IPS-NIHi7 (cell line): ENCODE results near the gene COL15A1.

Source experiments
- DNase-seq: peaks from one replicate; pipeline ENCODE4 v3.0.0; 2012; ENCODE audit warnings: mixed read lengths; ENCODE audit errors: extremely low spot score

COL15A1 gene

GRCh38 chr9:99056886-99057664 lies 113.4 kb downstream of the COL15A1 start:
- no peak for DNase-seq

GRCh38 chr9:99057665-99058625 lies 114.2 kb downstream of the COL15A1 start:
- DNase-seq: no peak

- no peak for DNase-seq
Observed at GRCh38 chr9:99058964-99059921, 115.5 kb downstream of the COL15A1 start.

GRCh38 chr9:99060621-99061020 lies 116.9 kb downstream of the COL15A1 start:
- DNase-seq: no peak

- no peak for DNase-seq
Observed at GRCh38 chr9:99062549-99062948, 118.8 kb downstream of the COL15A1 start.

- no peak for DNase-seq
Observed at GRCh38 chr9:99063522-99063921, 119.8 kb downstream of the COL15A1 start.

GRCh38 chr9:99066571-99066970 lies 122.9 kb downstream of the COL15A1 start:
- no peak for DNase-seq

- DNase-seq: no peak
Observed at GRCh38 chr9:99069075-99069474, 125.4 kb downstream of the COL15A1 start.

GRCh38 chr9:99069546-99069945 lies 125.8 kb downstream of the COL15A1 start:
- no peak for DNase-seq

GRCh38 chr9:99070681-99071080 lies 127.0 kb downstream of the COL15A1 start:
- no peak for DNase-seq

GRCh38 chr9:99071313-99072039 lies 127.8 kb downstream of the COL15A1 start:
- no peak for DNase-seq

GRCh38 chr9:99072040-99072394 lies 128.3 kb downstream of the COL15A1 start:
- no peak for DNase-seq

GRCh38 chr9:99073347-99073746 lies 129.6 kb downstream of the COL15A1 start:
- DNase-seq: no peak

- no peak for DNase-seq
Observed at GRCh38 chr9:99073985-99074901, 130.5 kb downstream of the COL15A1 start.

GRCh38 chr9:99074902-99075245 lies 131.2 kb downstream of the COL15A1 start:
- DNase-seq: no peak

- DNase-seq: no peak
Observed at GRCh38 chr9:99075246-99075912, 131.7 kb downstream of the COL15A1 start.

GRCh38 chr9:99076030-99076429 lies 132.3 kb downstream of the COL15A1 start:
- DNase-seq: no peak

GRCh38 chr9:99076483-99077171 lies 132.9 kb downstream of the COL15A1 start:
- no peak for DNase-seq

GRCh38 chr9:99078717-99079116 lies 135.0 kb downstream of the COL15A1 start:
- DNase-seq: no peak
